ENCODE data around the gene RING1.

DNA sequence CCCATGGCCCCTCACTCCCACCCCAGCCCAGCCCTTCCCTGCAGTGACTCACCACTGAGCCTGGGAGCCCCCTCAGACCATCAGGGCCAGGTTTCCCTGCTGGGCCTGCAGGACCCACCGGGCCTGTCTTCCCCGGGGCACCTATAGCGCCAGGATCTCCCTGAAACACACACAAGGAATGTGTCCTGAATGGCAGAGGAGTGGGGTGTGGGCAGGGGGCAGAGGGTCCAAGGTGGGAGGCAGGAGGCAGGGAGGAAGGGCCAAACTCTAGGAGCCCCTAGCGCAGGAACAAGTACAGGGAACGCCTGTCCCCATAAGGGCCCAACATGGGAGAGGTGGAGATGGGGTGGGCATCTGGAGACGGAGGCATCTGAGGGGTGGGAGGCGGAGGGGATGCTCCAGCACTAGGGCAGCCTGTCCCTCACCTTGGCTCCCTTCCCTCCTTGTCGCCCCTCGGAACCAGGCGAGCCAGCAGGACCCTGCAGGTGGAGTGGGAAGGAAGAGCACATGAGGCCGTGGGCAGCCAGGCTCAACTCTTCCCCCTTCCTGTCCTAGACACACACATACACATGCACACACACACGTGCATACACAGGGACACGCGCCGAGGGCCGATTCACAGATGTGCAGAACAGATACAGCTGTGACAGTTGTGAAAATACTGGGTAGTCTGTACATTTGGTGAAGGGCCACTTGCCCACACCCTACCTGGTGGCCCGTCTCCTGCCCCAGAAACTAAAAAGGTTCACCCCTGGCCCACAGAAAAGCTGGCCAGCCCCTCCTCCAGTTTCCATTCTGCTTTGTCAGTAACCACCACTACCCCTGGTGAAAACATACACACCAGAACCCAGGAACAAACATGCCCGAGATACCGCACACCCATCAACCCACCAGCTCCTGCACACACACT, 40.7 kb upstream of the RING1 start:
- TF ChIP-seq, protein P1, sequence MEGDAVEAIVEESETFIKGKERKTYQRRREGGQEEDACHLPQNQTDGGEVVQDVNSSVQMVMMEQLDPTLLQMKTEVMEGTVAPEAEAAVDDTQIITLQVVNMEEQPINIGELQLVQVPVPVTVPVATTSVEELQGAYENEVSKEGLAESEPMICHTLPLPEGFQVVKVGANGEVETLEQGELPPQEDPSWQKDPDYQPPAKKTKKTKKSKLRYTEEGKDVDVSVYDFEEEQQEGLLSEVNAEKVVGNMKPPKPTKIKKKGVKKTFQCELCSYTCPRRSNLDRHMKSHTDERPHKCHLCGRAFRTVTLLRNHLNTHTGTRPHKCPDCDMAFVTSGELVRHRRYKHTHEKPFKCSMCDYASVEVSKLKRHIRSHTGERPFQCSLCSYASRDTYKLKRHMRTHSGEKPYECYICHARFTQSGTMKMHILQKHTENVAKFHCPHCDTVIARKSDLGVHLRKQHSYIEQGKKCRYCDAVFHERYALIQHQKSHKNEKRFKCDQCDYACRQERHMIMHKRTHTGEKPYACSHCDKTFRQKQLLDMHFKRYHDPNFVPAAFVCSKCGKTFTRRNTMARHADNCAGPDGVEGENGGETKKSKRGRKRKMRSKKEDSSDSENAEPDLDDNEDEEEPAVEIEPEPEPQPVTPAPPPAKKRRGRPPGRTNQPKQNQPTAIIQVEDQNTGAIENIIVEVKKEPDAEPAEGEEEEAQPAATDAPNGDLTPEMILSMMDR (IDR thresholded peaks at IDR 0.05): no peak
- TF ChIP-seq EZH2 (IDR thresholded peaks at IDR 0.05): no peak
- TF ChIP-seq EZH2phosphoT487 (IDR thresholded peaks at IDR 0.05): no peak

Measured in neural progenitor cell (in vitro differentiated cells).